OCI-M2 (cell line): ENCODE measurements around the gene SFTPA2.
"Not testable (repeated sequence)": the region's sequence is repeated elsewhere in the genome, so short reads cannot be mapped to it uniquely, and the experiment has no call there.

Experiments used
- DNase-seq: peaks from one replicate; lab custom pipeline; 2025; ENCODE audit not compliant: unreplicated experiment; lab: John Stamatoyannopoulos, UW

The SFTPA2 gene

GRCh38 chr10:79516532-79517205, 43.5 kb downstream of the SFTPA2 start:
- DNase-seq = not testable (repeated sequence)

DNA sequence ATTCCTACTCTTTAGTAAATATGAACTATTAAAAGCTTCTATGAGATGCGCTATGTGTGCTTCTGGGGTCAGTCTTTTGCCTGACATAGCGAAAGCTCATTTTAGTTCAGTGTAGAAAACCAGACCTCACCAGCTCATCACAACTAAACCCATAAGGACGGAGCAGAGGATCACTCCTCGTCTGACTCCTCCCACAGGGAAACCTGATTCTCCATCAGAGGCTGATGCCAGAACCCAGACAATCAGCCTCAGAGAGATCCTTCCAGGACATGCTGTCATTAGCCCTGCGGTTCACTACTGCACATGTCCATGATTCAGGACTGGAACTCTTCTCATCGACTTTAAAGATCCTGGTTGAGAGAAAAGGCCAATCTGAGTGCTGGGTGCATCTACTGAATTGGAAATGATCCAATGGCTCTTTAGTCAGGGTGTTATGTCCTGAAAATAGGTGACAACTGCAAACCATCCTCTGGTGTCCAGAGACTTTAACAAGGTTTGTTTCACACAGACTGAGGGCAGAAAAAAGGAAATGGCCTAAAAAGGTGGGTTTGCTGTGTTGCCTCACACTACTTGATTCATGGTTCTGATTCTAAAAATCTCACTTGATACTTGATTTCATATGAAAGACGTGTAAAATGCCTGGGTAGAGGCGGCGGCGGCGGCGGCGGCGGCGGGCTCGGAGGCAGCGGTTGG, 48.2 kb downstream of the SFTPA2 start, which contains the start of gene EIF5AL1:
Gene EIF5AL1, plus strand, starts transcription at position 643 of the 693 bp plus-strand sequence. CDS start 117 bp downstream, outside the sequence.
- not testable (repeated sequence) for DNase-seq

DNA sequence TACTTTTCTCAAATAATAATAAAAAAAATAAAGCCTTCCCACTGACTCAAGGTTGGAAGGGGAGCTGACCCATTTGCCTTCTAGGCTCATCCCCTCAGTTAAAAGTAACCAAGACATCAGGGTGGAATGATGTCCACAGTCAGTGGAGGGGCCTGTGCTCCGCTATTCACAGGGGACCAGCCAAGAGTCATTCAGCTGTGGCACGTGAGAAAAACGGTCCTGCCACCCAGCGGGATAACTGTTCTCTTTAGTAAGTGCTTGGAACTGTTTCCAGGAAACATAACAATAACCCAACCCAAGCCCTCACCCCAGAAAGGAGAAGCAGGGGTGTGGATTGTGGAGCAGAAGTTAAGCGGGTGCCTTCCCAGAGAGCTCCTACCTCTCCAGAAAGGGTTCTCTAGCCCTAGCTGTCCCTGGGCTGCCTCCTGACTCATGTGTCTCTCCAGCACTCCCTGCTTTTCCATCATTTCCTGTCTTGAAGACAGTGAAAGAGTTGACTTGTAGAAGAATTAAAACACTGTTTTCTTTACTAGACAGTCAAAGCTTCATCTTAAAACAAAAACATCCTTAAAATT, 50.2 kb downstream of the SFTPA2 start:
- DNase-seq = not testable (repeated sequence)

DNA sequence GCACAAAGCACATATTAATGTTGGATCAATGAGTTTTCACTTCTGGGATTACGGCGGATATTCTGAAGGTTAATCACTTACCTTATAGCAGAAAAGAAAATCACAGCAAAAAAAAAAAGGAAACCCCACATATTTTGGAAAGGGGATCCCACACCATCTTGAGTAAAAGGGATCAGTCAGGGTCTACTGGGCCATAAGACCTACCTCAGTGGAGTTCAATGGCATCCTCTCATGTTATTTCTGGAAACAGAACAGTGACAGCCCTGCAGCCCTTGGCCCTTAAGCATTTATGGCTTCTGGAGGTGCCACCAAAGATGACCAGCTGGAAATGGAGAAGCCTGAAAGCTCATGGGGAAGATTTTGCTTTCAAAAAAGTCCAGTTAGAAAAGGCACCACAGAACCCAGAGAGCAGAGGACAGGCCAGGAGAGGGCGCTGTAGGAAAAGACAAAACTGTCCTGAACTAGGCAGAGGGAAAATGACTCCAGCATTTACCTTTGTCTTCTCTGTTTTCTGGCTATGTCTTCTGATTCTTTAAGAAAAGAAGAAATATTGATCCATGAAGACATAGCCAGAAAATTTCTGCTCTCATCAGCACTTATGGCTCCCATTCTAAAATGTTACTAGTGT, 50.8 kb downstream of the SFTPA2 start:
- DNase-seq = not testable (repeated sequence)

DNA sequence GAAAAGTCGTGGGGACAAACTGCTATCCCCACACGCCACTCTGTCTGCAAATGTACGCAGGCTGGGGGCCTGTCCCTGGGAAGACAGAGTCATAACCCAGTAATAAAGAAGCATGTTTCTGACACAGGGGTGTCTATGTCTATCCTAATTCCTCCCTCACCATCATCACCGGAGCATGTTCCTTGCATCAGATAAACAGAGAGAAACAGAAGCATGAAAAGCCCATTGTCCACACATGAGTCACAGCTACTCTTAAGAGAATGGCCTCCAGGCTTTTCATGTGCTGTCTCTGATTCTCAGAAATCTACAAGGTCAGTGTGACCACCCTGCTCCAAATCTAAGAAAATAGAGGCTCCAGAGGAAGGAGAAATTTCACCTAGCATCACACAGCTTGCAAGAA, 52.0 kb downstream of the SFTPA2 start:
- not testable (repeated sequence) for DNase-seq

GRCh38 chr10:79507440-79508167, 52.6 kb downstream of the SFTPA2 start:
- DNase-seq = no peak
